ENCODE results near the gene LHX3. TPM values are rescaled to one million over a fixed set of nuclear protein-coding genes. Genes with fewer than 3 reads are reported as not detected.

Gene LHX3
- total and polyA plus RNA-seq, 2 experiments from 2014 or later: not detected

GRCh38 chr9:136171801-136172411, 33.0 kb downstream of the LHX3 start:
- DNase-seq (ENCODE audit: low read depth in 1 of 2, low spot score in 1 of 2): no peak
- Histone ChIP-seq H3K4me1 (ENCODE audit: low read depth) (peaks cover 4% of the 10 kb centered on the region), H3K27me3 (no peaks in the 10 kb centered on the region), H3K36me3 (no peaks in the 10 kb centered on the region), H3K4me3 (no peak overlapping the region), H3K9me3 (ENCODE audit: low read depth) (no peaks in the 10 kb centered on the region), H3K27ac (no peak overlapping the region)
- TF ChIP-seq, protein P1, sequence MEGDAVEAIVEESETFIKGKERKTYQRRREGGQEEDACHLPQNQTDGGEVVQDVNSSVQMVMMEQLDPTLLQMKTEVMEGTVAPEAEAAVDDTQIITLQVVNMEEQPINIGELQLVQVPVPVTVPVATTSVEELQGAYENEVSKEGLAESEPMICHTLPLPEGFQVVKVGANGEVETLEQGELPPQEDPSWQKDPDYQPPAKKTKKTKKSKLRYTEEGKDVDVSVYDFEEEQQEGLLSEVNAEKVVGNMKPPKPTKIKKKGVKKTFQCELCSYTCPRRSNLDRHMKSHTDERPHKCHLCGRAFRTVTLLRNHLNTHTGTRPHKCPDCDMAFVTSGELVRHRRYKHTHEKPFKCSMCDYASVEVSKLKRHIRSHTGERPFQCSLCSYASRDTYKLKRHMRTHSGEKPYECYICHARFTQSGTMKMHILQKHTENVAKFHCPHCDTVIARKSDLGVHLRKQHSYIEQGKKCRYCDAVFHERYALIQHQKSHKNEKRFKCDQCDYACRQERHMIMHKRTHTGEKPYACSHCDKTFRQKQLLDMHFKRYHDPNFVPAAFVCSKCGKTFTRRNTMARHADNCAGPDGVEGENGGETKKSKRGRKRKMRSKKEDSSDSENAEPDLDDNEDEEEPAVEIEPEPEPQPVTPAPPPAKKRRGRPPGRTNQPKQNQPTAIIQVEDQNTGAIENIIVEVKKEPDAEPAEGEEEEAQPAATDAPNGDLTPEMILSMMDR (IDR thresholded peaks at IDR 0.05; ENCODE audit: low read depth, low read length): no peak

DNA sequence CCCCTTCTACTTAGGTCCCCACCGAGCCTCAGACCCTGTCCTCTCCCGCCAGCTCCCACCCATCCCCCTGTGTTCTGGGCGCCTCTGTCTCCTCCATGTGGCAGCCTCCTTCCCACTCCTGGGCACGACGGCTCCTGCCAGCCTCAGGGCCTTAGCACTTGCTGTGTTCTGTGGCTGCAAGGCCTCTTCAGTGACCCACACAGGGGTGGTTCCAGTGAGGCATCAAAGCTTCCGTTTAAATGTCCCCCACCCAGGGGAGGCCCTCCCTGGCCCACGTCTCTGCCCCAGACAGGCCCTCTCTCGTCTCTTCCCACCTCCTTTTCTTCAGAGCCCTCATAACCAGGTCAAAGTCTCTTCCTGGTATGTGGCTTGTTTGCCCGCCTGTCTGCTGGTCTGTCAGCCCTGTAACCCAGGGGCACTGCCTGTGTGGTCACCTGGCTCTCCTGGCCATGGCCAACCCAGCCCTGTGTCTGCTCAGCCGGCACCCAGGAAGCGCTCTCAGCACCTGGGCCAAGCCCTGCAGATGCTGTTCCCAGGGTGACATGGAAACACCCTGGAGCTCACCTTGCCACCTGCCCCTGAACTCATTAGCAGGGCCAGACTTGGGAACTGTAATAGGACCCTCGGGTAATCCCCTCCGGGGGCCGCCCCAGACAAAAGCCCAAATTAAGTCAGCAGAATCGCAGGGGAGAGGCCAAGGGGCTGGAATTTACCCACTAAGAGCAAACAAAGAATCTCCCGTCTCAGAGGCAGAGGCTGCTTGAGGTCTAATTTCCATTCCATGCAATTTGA, 33.7 kb downstream of the LHX3 start:
- Histone ChIP-seq H3K27me3 (no peaks in the 10 kb centered on the region), H3K36me3 (no peaks in the 10 kb centered on the region), H3K27ac (peak overlapping the region; percentile 22), H3K9me3 (ENCODE audit: low read depth) (no peaks in the 10 kb centered on the region), H3K4me1 (ENCODE audit: low read depth) (peaks cover 4% of the 10 kb centered on the region), H3K4me3 (no peak overlapping the region)
- TF ChIP-seq, protein P1 (IDR thresholded peaks at IDR 0.05; ENCODE audit: low read depth, low read length): no peak
- peak in 1 of 2 donors; percentile 69 for DNase-seq (ENCODE audit: low read depth in 1 of 2, low spot score in 1 of 2)

DNA sequence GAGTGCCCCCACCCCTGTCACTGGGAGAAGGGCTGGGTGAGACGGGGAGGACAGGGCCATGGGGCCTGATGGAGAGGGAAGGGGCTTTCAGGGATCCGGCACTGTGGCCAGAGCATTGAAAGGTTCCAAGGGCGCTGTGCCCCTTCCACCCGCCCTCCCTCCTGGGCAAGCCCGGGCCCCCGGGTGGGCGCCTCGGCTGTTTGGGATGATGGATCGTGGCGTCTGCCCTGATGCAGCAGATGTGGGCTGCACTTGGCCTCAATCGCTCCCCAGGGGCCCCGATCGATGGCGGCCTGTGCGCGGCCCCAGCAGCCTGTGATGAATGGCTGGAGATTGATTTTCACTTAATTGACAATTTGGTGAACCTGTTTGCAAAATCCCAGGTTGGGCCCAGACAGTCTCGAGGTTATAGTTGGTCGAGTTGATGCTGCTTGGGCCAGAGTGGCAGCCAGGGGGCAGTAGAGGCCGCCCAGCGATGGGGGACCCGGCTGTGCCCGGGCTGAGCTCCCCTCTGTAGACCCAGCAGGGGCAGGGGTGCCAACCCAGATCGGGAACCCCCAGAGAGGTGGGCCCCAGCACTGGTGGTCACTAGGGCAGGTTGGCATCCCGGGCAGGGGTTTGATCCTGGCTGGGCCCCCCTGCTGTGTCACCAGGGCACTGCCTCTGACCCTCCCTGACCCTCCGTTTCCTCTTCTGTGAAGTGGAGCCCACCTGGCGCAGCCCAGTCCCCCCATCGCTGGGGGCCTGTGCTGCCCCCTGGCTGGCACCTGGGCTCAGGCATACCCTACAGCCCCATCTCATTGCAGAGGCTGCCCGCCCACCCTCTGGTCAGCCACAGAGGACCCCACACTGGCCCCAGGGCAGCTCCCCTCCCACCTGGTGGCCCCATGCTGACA, 34.7 kb downstream of the LHX3 start:
- no peak overlapping the region for H3K27ac ChIP-seq
- no peaks in the 10 kb centered on the region for H3K36me3 ChIP-seq
- no peaks in the 10 kb centered on the region for H3K27me3 ChIP-seq
- TF ChIP-seq, protein P1 (IDR thresholded peaks at IDR 0.05; ENCODE audit: low read depth, low read length): peak; percentile 81
- H3K9me3 ChIP-seq (ENCODE audit: low read depth): no peaks in the 10 kb centered on the region
- DNase-seq (ENCODE audit: low read depth in 1 of 2, low spot score in 1 of 2): peak; percentile 22 to 55
- peaks cover 4% of the 10 kb centered on the region for H3K4me1 ChIP-seq (ENCODE audit: low read depth)
- no peak overlapping the region for H3K4me3 ChIP-seq

GRCh38 chr9:136169495-136169894, 35.4 kb downstream of the LHX3 start:
- DNase-seq (ENCODE audit: low read depth in 1 of 2, low spot score in 1 of 2): no peak
- no peaks in the 10 kb centered on the region for H3K9me3 ChIP-seq (ENCODE audit: low read depth)
- peaks cover 4% of the 10 kb centered on the region for H3K4me1 ChIP-seq (ENCODE audit: low read depth)
- H3K27ac ChIP-seq: no peak overlapping the region
- no peak overlapping the region for H3K4me3 ChIP-seq
- no peaks in the 10 kb centered on the region for H3K27me3 ChIP-seq
- TF ChIP-seq, protein P1 (IDR thresholded peaks at IDR 0.05; ENCODE audit: low read depth, low read length): no peak
- H3K36me3 ChIP-seq: no peaks in the 10 kb centered on the region

DNA sequence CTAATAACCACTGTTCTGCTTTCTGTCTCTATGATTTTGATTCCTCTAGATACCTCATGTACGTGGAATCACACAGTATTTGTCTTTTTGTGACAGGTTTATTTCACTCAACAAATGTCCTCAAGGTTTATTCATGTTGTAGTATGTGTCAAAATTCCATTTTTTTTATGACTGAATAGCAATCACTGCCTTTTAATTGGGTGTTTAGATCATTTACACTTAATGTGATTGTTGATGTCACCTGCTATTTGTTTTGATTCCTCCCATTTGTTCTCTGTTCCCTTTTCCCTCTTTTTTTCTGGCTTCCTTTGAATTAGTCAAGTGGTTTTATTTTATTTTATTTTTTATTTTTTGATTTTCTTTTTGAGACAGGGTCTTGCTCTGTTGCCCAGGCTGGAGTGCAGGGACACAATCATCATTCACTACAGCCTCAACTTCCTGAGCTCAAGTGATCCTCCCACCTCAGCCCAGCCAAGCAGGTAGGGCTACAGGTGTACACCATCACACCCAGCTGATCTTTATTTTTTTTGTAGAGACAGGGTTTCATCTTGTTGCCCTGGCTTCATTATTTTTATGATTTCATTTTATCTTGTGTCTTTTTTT, 41.6 kb downstream of the LHX3 start:
- Histone ChIP-seq H3K27me3 (no peaks in the 10 kb centered on the region), H3K27ac (no peak overlapping the region), H3K4me1 (ENCODE audit: low read depth) (no peaks in the 10 kb centered on the region), H3K36me3 (no peaks in the 10 kb centered on the region), H3K9me3 (ENCODE audit: low read depth) (no peaks in the 10 kb centered on the region), H3K4me3 (no peak overlapping the region)
- no peak for DNase-seq (ENCODE audit: low read depth in 1 of 2, low spot score in 1 of 2)
- TF ChIP-seq, protein P1 (IDR thresholded peaks at IDR 0.05; ENCODE audit: low read depth, low read length): no peak
